IMR-90 (cell line): ENCODE measurements around the gene ORM1. TPM values are rescaled to one million over a fixed set of nuclear protein-coding genes. Genes with fewer than 3 reads are reported as not detected.

Experiments used
- CEBPB ChIP-seq: IDR thresholded peaks from 2 replicates; pipeline ENCODE4 v1.6.1; 2012; ENCODE audit warnings: low read depth, low read length, improper control_type of control experiment
- MAFK ChIP-seq: IDR thresholded peaks from 2 replicates; pipeline ENCODE4 v1.6.1; 2012; ENCODE audit warnings: low read depth, low read length, improper control_type of control experiment
- MXI1 ChIP-seq: IDR thresholded peaks from 2 replicates; pipeline ENCODE4 v1.6.1; 2012; ENCODE audit warnings: low read depth, mild to moderate bottlenecking, low read length, moderate library complexity, borderline replicate concordance
- NFE2L2 ChIP-seq: fragments of 150-350 bp; IDR thresholded peaks from 2 replicates; pipeline ENCODE4 v1.6.1; 2016; ENCODE audit warnings: low read depth, mild to moderate bottlenecking, low read length
- polyA plus RNA-seq, 3 experiments: library from polyadenylated mRNA; depleted of rRNA; stranded (reverse); fragments of >200 nt; gene quantifications; 2 replicates each; pipeline ENCODE4 v1.2.3, GENCODE V29; 2012; ENCODE audit warnings: low replicate concordance in 1 of 3
- total RNA-seq: library from RNA; depleted of rRNA; stranded (reverse); fragments of >200 nt; gene quantifications from 2 replicates; pipeline ENCODE4 v1.2.3, GENCODE V29; 2012
- TF ChIP-seq, protein P1 (sequence below): conservative IDR thresholded peaks from 2 replicates; pipeline ENCODE4 v1.5.1; 2012; ENCODE audit warnings: mild to moderate bottlenecking, low read depth, low read length, improper control_type of control experiment

Gene ORM1
- total and polyA plus RNA-seq, 2 of the 4 experiments (the other 2 are of a cell fraction), result 0.18 TPM; not detected in 1

DNA sequence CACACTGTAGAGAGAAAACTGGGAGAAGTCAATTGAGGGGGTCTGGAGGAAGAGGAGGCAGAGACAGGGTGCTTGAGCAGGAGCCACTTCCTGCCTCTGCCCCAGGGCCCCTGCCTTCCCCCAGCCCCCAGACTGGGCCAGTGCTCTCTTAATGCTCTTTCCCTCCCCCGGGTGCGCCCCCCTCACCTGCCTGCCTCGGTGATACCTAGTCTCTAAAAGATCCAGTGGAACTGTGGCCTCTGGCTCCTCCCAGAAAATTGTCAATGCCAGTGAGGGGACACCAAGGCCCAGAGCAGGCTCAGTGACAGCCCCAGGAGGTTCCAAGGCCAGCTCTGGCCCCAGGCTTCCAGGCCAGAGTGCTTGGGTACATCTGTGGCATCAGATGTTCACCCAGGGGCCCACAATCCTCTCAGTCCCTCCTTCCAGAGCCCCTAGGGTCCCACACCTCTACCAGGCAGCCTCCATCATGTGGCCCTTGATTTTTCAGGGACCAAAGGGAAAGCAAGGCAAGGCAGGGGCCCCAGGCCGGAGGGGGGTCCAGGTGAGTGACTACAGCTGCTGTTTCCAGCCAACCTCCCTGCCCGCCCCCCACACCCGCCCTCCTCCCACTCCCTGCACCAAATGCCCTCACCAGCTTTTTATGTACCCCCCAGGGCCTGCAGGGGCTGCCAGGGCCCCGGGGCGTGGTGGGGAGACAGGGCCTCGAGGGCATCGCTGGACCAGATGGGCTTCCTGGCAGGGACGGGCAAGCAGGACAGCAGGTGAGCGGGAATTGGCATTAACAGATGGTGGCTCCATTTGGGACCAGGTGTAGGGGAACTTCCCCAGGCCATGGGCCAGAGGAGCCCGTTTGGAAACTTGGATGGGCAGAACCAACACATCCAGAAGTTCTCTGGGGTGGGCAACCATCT is 33.1 kb upstream of the ORM1 start (continued):
- TF ChIP-seq, protein P1, sequence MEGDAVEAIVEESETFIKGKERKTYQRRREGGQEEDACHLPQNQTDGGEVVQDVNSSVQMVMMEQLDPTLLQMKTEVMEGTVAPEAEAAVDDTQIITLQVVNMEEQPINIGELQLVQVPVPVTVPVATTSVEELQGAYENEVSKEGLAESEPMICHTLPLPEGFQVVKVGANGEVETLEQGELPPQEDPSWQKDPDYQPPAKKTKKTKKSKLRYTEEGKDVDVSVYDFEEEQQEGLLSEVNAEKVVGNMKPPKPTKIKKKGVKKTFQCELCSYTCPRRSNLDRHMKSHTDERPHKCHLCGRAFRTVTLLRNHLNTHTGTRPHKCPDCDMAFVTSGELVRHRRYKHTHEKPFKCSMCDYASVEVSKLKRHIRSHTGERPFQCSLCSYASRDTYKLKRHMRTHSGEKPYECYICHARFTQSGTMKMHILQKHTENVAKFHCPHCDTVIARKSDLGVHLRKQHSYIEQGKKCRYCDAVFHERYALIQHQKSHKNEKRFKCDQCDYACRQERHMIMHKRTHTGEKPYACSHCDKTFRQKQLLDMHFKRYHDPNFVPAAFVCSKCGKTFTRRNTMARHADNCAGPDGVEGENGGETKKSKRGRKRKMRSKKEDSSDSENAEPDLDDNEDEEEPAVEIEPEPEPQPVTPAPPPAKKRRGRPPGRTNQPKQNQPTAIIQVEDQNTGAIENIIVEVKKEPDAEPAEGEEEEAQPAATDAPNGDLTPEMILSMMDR, result no peak
- TF ChIP-seq MXI1 (no peak), NFE2L2 (no peak), CEBPB (no peak), MAFK (no peak)
